GM19328 (cell line): Measurements from ENCODE around the gene VSIR.

Source experiments
- ATAC-seq: cut with Tn5 transposase; IDR thresholded peaks from one replicate; pipeline ENCODE4 v1.9.1; 2021; ENCODE audit warnings: mild to moderate bottlenecking, moderate library complexity; ENCODE audit not compliant: unreplicated experiment

The VSIR gene

GRCh38 chr10:71765906-71766716, 7.2 kb downstream of the VSIR start:
- no peak for ATAC-seq

DNA sequence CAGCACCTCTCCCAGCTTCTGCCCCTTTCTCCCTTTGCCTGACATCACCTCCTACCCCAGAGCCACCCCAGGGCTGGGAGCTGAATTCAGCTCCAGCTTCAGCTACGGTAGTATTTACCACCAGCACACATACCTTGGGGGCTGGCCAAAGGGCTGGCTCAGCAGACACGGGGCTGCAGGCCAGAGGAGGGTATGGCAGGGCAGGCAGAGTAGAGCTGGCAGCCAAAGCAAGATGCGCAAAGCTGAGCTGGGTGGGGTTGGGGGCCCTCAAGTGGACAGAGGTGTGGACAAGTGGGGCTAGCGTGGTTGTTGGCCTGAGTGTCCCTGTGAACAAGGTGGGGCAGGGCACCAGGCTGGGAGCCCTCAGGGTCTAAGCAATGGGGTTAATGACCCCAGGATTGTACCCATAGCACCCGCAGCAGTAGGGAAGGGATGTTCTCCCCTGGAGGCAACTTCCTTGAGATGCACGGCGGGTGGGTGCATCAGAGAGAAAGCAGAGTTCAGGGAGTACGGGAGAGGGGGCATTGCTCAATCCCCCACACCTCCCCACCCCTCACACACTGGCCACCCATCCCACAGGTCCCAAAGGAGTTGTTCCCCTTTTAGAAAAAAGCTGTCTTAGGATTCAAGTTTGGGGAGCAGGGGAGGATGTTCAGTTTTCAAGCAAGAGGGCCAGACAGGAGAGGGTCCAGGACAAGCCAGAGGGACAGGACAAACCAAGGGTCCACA, 8.0 kb downstream of the VSIR start:
- no peak for ATAC-seq

- no peak for ATAC-seq
These were observed 9.8 kb downstream of the VSIR start for GRCh38 chr10:71763352-71764127.

GRCh38 chr10:71762324-71762723, 11.0 kb downstream of the VSIR start:
- ATAC-seq, result no peak

- no peak for ATAC-seq
These were observed 11.7 kb downstream of the VSIR start for GRCh38 chr10:71761541-71762113.

DNA sequence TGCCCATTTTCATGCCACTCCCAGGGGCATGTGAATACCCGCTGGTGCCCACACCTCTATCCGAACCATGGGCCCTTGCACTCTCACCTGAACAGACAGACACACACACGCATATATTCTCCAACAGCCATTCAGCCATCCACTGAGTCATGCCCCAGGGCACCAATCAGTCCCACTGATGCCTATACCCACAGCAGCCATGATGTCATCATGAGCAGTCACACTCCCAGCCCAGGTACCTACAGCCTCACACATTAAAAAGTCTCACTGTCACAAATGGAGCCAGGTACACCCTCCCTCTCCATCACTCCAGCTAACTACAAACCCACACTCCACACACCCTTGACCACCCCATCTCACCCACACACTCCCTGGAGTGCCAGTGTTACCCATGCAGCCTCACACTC, 12.2 kb downstream of the VSIR start:
- ATAC-seq, result no peak

DNA sequence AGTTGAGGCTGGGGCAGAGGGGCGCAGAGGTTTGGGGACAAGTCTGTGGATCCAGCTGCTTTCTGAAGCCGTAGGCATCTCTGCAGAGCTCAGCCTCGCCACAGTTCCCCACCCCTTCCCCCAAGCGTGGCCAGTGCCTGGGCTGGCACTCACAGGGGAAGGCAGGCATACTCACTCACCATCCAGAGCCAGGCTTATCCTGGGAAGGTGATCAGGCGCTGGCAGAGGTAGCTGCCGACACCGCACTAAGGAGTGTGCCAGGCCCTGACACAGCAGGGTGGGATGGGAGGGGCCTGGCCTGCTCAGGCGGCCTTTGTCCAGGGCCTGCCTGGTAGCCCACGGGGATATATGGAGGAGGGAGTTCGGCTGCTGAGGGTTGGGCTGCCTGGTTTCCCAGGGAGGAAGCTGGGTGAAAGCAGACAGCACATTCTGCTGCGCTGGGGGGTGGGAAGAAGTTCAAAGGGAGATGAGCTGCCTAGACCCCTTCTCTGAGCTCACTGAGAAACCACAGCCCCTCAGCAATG, 15.9 kb downstream of the VSIR start:
- no peak for ATAC-seq

GRCh38 chr10:71756311-71757191, 16.8 kb downstream of the VSIR start:
- ATAC-seq, result no peak

GRCh38 chr10:71755179-71755879, 18.0 kb downstream of the VSIR start:
- ATAC-seq, result no peak

DNA sequence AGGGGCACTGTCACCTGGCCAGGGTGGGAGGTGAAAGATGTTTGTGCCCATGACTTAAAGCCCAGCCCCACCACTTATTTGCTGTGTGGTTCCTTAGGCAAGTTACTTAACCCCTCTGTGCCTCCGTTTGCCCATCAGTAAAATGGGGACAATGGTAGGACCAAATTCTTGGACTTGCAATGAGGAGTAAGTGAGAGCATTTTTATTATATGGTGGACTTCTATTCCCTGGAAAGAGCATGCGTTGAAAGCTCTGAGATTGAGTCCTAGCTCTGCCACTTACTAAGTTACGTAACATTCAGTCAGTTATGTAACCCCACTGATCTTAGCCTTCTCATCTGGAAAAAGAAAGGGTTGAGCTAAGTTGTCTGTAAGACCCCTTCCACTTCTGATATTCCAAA, 18.8 kb downstream of the VSIR start:
- ATAC-seq, result no peak

DNA sequence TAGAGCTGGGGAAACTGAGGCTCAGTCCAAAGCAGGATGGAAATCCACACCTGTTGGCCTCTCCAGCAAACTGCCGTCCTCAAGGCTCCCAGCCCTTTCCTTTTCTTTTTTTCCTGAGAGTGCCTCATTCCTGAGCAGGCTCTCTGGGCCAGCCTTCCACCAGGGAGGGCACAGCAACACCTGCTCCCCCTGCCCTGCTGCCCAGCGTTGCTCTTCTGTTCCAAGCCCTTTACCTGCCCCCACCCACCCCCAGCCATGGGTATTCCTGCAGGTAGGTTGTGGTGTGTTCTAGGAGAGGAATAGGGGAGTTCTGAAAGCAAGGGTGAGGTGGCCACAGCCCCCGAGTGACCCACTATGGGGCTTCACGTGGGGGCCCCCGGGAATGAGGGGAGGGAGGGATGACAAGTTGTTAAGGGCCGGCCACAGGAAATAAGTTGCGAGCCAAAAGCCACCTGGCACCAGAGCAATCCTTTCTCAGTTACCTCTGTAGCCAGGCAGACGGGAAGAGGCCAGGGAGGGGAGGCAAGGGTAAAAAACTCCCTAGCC, 19.3 kb downstream of the VSIR start:
- ATAC-seq, result no peak

GRCh38 chr10:71753091-71753959, 20.0 kb downstream of the VSIR start:
- no peak for ATAC-seq

DNA sequence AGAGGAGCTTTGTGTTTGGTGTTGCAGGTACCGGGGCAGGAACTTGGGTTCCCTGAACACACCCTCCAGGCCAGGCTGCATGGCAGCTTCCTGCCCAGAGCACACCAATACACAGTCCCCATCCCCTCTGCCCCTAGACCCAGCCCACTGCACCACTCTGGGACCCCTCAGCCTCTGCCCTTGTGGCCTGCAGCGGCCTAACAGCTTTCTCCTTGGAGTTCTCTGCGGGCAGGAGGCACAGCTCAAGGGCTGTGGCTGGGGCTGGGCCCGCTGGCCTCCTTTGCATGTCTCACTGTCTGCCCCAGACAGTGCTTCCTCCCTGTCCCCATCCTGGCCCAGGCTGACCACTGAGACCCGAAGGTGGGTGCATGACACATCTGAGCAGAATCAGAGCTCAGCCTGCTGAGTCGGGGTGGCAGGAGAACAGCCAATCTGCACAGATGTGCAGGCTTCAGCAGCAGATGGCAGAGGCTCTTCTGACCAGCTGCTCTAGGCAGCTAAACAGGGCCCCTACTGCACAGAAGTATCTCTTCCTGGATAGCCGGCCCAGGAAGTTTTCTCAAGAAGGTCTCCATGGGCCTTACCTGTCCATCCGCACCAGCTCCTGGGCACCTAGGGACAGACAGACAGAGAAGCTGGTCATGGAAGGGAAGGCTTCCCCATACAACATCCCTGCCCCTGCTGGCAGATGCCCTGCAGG, 20.8 kb downstream of the VSIR start:
- no peak for ATAC-seq

DNA sequence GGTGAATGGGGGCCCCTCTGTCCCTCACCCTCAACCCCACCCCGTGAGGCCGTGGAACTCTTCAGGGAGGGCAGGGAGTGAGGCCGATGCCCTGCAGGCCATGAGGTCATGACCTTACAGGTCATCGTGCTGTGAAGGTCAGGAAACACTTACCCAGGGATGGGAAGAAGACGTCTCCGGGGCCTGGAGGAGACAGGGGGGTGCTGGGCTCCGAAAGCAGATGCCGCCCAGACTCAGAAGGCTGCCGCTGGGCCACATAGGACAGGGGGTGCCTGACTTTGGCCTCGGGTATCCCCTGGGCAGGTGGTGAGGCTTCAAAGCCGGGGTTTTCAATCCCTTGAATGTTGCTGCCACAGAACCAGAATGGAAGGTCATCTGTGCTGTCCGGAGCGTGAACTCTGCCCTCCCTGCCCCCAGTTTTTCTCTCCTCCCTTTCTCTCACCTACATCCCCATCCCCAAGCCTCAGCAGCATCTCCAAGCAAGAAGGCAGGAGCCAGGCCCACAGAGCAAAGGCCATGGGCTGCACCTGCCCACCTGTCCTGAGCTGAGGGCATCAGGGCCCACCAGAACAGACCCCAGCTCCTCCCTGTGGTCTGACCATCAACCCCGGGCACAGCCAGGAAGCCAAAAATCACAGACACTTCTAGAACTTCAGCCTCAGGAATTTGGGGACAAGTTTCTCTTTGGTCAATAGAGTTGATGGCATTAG, 21.6 kb downstream of the VSIR start:
- ATAC-seq, result no peak

DNA sequence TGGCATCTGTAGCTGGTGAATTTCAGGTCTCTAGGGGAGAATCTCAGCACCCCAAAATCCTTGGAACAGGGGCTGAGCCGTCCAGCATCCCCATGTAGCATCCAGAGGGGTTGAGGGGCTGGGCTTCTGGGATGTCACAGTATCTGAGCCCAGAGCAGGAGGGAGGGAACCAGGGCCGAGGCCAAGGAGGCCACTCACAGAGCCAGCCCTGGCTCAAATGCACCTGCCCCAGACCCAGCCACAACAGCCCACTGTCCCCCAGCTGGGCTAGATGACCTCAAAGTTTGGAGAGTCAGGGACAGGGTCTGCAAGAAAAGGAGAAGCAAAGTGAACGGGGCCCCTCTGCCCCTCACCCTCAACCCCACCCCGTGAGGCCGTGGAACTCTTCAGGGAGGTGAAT, 22.3 kb downstream of the VSIR start:
- ATAC-seq, result no peak

DNA sequence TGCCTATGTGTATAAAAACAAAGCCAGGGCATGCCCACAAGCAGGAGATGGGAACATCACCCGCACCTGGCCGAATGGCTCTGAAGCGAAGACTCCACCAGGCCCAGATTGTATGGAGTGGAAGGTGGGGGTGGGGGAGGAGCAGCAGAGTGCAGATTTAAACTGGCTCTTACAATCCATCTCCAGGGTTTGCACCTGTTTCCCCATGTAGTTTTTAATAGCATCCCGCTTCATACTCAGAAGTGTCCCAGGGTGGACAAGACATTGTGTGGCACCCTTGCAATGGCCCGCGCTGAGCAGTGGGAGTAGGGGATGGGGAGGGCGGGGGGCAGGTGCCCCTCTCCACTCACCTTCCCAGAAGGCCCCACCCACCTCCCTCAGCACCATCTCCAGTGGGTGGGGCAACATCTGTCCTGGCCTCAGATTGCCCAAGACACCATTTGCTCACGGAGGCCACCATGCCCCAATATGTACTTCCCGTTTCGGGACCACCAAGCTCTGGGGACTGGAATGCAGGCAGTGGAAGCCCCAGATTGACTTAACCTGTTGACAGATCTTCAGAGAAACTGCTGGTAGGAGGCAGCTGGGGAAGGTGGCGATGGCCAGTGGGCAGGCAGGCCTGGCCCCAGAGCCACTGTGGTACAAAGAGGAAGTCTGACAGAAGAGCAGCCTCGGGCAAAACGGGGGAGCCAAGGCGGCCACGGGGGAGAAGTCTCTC, 23.0 kb downstream of the VSIR start:
- no peak for ATAC-seq
